ENCODE measurements around the gene INSRR. TPM values are rescaled to one million over a fixed set of nuclear protein-coding genes. Genes with fewer than 3 reads are reported as not detected.

The INSRR gene
- total and polyA plus RNA-seq, 9 of the 15 experiments (the other 6 are each of a cell fraction or from before 2014, with no cell fraction given): 0.03 to 0.18 (median 0.06) TPM; not detected in 3

DNA sequence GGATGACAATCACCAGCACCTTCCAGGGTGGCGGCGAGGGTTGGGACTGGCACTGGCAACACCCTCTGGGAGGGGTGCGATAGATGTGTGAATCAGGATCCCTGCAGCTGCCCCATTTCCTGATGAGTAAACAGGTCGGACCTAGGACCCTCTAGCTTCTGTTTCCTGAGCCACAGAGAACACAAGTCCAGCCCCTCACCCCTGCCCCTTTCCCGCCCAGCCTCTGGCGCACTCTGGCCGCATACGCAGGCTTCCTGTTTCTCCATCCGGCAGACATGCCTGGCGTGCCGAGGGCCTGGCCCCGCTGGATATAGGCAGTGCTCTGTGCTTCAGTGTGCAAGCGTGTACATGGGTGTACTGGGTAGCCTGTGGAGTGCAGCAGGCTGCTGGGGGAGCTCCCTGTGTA, 39.2 kb upstream of the INSRR start:
- no peak overlapping the region for H3K4me3 ChIP-seq
- no peaks in the 10 kb centered on the region for H3K27me3 ChIP-seq (ENCODE audit: control insufficient read depth in 2 of 2, insufficient read depth in 2 of 2, low read length in 2 of 2)
- no peaks in the 10 kb centered on the region for H3K9me1 ChIP-seq (ENCODE audit: control insufficient read depth, insufficient read depth, low read length)
- in situ Hi-C loops (cut with MboI): no loop called here
- peaks cover 36 to 56% of the 10 kb centered on the region in 2 experiments for H3K4me1 ChIP-seq (replicated peaks in 1 of 2; ENCODE audit: control insufficient read depth in 2 of 2, insufficient read depth in 2 of 2, low read length in 2 of 2)
- DNase-seq (ENCODE audit: extremely low read depth in 1 of 4, low spot score in 3 of 4) (no peak), FAIRE-seq (no peak), ATAC-seq (no peak)
- no peaks in the 10 kb centered on the region for H3K36me3 ChIP-seq (ENCODE audit: control insufficient read depth, insufficient read depth, low read length)
- no peak overlapping the region for H3K27ac ChIP-seq (ENCODE audit: extremely low read depth, low read depth, low read length)
- CTCF ChIA-PET (ENCODE audit: low intra/inter-chr PET ratio): no interaction called here
- intact Hi-C loops (cut with micrococcal nuclease): no loop called here
- no peak for TF ChIP-seq ZNF184 (CRISPR knock-in tag; IDR thresholded peaks at IDR 0.05)
- TF ChIP-seq, protein P1, sequence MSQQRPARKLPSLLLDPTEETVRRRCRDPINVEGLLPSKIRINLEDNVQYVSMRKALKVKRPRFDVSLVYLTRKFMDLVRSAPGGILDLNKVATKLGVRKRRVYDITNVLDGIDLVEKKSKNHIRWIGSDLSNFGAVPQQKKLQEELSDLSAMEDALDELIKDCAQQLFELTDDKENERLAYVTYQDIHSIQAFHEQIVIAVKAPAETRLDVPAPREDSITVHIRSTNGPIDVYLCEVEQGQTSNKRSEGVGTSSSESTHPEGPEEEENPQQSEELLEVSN (IDR thresholded peaks at IDR 0.05; ENCODE audit: borderline replicate concordance in 1 of 2, extremely low read depth in 1 of 2, insufficient read depth in 1 of 2, insufficient read length in 1 of 2, low read depth in 1 of 2, low read length in 1 of 2, poor library complexity in 1 of 2, severe bottlenecking in 1 of 2): peak in 1 of 2 experiments; percentile 36
- TF ChIP-seq, protein P2, sequence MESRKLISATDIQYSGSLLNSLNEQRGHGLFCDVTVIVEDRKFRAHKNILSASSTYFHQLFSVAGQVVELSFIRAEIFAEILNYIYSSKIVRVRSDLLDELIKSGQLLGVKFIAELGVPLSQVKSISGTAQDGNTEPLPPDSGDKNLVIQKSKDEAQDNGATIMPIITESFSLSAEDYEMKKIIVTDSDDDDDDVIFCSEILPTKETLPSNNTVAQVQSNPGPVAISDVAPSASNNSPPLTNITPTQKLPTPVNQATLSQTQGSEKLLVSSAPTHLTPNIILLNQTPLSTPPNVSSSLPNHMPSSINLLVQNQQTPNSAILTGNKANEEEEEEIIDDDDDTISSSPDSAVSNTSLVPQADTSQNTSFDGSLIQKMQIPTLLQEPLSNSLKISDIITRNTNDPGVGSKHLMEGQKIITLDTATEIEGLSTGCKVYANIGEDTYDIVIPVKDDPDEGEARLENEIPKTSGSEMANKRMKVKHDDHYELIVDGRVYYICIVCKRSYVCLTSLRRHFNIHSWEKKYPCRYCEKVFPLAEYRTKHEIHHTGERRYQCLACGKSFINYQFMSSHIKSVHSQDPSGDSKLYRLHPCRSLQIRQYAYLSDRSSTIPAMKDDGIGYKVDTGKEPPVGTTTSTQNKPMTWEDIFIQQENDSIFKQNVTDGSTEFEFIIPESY (CRISPR knock-in tag; IDR thresholded peaks at IDR 0.05): peak; percentile 63; the same call in 1 of the 2 replicates
- TF ChIP-seq ZNF146 (CRISPR knock-in tag; IDR thresholded peaks at IDR 0.05; ENCODE audit: unreplicated experiment): no peak
- no peak for TF ChIP-seq BCL6 (CRISPR knock-in tag; IDR thresholded peaks at IDR 0.05)
- TF ChIP-seq ZFP1 (CRISPR knock-in tag; IDR thresholded peaks at IDR 0.05): no peak
- H3K79me2 ChIP-seq (ENCODE audit: control insufficient read depth, insufficient read depth, low read length): no peaks in the 10 kb centered on the region
- no peak overlapping the region for H3K4me2 ChIP-seq (ENCODE audit: insufficient read depth, low read length)
- H3K9ac ChIP-seq (ENCODE audit: insufficient read depth in 1 of 2, low read depth in 2 of 2, low read length in 2 of 2): no peak overlapping the region
- 59% methylated on average over 13 of the region's 13 CpGs for WGBS (ENCODE audit: insufficient coverage, low coverage, missing lambda C conversion rate)
- H4K20me1 ChIP-seq (replicated peaks; ENCODE audit: control insufficient read depth, insufficient read depth, low read length): no peaks in the 10 kb centered on the region
- POLR2A ChIA-PET: interaction anchor here (0.5 kb wide), 1 partner anchor 15 kb away, joined by 3 read pairs; no protein-coding TSS in a partner anchor
- 0 out of 2 replicates have a peak overlapping the region, but pooled peaks have one; percentile 57 for H2AFZ ChIP-seq (ENCODE audit: low read depth, low read length)
- no TSS peak for BruUV-seq (replicated peaks)
- no peaks in the 10 kb centered on the region for H3K9me3 ChIP-seq (replicated peaks; ENCODE audit: control insufficient read depth, insufficient read depth, low read depth, low read length)

Data from K562 (cell line).